Measurements from ENCODE around the gene SDHB.

Gene SDHB

DNA sequence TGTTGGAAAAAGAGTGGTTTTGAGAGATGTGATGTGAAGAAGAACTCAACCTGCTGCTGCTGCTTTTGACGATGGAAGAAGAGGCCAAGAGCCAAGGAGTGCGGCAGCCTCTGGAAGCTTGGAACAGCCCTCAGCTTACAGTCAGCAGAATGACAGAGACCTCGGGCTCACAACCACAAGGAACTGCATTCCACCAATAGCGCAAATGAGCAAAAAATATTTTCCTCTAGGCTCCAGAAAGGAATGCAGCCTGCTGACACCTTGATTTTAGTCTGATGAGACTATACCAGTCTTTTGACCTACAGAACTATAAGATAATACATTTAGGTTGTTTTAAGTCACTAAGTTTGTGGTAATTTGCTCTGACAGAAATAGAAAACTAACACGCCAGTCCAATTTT, 10.2 kb downstream of the SDHB start:
- DNase-seq: no peak

DNA sequence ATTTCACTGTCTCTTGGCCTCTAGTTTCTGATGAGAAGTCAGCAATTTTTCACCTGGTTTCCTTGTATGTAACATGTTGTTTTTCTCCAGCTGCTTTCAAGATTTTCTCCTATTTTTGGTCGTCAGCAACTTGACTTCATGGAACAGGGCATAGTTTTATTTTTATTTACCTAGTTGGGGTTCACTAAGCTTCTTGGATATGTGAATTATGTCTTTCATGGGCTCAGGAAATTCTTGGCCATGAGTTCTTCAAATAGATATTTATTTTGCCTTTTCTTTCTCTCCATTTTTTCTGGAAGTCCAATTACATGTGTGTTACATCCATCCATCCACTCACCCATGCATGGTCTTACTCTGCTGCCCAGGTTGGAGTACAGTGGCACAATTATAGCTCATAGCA, 13.7 kb downstream of the SDHB start:
- no peak for DNase-seq

DNA sequence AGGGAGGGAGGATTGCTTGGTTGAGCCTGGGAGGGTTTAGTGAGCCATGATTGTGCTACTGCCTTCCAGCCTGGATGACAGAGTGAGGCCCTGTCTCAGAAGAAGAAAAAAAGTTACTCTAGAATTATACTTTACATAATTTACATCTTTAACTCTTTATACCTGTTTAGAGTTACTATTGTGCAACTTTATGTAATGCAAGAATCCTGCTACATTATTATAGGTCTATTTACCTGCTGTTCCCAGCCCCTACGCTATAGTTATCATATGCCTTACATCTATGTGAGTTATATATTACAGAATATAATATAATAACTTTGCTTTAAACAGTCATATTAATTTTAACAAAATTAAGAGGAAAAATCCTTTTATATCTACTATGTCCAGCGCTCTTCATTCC, 14.3 kb downstream of the SDHB start:
- DNase-seq: no peak

DNA sequence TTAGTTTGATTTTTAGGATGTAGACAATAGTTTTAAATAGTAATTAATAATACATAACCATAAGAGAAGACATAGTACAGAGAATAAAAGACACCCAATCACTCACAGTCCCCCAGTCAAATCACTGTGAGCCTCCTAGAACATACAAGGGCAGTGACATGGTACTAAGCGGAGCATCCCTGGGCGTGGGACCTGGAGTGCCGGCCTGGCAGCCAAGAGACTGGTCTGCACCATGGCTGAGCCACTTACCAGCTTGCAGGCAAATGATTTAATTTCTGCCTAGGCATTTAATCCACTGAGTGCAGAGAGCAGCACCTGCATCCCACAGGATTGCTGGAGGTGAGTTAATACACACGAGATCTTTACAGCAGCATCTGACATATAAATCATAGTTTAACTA, 20.4 kb downstream of the SDHB start:
- DNase-seq: no peak

DNA sequence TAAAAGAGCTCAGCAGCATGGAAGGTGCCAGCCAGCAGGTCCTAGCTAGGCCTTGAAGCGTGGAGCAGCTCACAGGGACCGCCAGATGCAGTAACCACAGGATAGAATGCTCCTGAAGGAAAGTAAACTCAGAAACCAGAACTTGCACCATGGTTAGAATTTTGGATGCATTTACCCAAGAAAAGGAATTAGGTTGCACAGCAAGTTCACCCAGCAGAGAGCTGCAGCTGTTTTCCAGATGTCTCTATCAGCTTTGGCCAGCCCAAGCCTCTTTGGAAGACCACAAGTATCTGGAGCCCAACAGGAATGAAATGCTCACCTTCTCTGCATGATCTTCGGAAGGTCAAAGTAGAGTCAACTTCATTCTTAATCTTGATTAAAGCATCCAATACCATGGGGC, 21.1 kb downstream of the SDHB start:
- DNase-seq: no peak

DNA sequence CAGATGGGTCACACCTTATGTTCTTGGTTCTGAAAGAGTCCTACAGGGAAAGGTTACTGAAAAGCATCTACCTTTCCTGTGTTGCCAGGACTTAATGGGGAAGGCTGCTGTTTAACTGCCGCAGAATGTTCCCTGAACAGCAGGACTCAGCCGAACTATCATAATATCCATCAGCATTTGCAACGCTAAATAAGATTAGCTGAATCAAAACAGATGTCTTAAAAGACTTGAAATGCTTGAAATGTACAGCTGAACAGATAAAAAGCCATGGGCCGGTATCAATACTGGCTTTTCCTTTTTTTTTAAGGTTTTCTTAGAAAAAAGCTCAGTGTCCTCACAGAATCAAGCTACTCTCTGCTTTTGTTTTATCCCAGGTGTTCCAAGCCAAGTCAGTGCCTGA, 22.4 kb downstream of the SDHB start:
- no peak for DNase-seq

DNA sequence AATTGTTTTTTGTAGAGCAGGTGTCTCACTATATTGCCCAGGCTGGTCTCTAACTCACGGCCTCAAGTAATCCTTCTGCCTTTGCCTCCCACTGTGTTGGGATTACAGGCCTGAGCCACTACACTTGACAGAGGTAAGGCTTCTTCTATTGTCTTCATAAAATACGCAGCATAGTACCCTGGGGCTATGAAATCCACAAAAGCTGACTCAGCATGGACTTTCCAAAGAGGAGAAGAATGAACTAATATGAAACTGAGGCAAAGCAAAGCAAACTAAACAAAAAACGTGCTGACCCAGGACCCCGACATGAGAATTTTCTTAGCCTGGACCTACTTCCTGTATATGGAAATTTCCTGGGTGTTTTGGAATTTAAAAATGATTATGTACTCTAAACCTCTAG, 23.6 kb downstream of the SDHB start:
- DNase-seq: no peak

DNA sequence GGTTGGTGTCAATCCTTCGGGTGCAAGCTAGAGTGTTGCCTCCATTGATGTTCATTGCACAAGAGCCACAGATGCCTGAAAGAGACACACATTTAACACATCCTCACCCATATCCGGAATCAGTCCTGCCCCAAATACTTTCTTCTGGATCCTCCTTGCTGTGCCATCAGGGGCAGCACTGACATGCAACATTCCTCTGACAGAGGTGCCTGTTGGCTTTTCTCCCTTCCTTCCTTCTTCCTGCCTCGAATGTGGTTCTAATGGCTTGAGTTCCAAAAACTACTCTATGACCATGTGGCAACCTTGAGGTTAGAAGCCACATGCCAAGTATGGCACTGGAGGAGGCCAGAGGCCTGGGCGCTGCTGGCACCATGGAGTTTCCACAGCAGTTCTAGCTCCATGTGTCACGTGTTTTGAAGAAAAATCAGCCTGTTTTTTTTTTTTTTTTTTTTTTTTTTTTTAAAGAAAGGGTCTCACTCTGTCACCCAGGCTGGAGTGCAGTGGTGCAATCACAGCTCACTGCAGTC, 25.1 kb downstream of the SDHB start:
- no peak for DNase-seq

DNA sequence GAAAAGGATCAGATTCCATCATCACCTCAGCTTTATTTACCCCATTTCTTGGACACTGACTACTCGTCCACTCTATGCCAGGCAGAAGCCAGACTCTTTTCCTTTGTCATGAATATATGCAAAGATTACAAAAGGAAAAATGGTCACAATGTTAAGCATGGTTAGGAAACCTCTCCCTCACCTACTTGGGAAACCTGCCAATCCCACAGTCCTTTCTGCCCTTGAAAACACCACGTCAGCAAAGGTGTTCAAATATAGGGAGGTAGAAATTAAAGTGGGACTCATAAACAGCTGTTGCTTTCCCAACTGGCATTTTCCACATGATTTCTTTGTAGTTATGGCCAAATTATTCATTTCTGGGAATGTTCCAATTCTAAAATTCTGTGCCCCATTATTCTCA, 25.9 kb downstream of the SDHB start:
- DNase-seq: no peak

DNA sequence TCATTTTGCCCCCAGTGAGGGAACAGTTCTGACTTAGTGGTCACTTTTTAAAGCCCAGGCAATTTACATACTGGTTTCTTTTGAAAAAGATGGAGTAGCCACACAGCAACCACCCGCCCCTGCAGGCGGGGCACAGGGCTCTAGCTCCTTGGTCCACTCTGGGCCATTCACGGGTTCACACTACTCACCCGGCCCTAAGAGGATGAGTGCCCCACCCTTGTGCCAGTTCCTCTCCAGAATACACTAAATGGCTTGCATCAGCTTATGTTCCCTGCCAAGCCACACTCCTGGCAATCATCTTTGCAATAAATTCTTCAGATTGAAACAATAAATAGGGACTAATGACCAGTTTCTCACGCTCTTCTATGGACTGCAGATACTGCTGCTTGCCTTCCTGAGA, 26.4 kb downstream of the SDHB start:
- no peak for DNase-seq

DNA sequence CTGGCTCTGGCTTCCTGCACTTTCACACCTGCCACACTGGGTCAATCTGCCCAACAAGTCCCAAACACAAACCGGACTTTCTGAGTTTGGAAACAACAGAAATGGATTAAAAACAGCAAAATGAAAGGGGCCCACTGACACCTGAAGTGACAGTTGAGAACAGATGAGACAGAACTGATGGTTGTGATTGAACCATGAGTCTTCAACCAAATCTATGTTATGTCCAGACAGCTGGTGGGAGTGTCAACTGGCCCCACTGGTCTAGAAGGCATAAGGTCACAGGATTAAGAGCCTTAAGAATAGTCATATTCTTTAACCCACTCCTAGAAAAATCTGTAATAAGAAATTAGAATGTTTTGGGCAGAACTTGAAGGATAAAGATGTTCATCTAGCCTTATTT, 29.1 kb downstream of the SDHB start:
- no peak for DNase-seq

DNA sequence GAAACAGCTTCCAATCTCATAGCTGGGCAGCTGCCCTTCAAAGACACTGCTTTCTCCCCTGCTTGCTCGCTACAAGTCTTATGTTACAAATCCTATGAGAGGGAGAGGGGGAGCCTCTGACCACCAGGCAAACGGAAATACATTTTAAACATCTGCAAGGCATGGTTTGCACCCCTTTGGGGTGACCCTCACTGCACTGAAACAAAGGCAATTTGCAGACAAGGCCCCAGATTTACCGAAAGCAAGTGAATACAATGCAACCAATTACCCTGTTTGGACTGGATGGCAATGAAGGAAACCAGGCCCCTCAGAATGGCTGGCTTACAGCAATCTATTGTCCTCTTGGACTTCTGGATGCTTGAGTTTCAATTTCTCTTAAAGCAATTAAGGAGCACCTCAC, 30.3 kb downstream of the SDHB start:
- no peak for DNase-seq

DNA sequence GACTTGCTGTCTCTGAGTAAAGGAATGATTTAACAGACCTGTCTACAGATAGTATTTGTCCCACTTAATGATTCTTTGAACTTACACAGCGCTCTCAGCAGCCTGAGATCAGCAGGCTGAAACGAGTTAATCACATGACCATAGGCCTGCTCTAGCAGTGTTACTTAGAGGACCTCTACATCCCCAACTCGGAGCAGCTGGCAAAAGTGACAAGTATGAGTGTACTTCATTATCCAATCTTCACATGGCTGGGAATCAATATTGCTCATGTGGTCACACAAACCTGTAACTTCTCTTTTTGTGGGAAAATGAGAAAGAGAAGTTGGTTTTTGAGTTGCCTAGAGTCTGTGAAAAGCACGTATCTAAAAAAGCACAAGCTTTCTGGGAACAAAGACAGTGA, 30.7 kb downstream of the SDHB start:
- DNase-seq: no peak

DNA sequence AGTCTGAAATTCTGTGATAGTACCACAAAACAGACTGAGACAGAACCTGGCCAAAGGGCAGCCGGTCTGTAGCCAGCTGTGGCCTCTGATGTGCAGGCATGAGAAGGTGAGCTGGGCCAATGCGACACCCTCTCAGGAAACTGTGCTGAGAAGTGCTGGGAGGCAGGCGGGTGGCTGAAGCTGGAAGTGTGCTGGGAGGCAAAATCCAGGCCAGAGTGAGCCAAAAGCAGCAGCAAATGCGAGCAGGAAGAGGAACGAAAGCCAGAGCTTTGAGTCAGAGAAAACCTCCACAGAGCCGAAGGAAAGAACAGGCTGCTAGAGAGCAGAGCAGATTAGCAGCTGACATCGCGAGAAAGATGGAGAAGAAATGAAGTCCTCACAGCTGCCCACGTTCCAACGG, 31.9 kb downstream of the SDHB start:
- no peak for DNase-seq

DNA sequence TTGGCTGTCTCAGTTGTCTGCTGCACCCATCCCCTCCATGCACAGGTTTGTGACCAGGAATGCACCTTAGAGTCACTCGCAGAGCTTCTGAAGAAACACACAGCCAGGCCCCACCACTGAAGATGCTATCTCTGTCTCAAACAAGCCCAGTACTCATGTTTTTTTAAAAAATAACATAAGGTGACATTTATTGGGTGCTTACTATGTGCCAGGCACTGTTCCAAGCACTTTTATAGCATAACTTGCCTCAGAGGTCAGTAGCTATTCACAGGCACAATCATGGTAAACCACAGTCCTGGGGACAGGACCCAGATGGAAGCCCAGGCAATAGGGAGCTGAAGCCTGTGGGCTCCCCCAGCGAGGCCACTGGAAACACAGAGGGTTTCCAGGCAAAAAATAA, 33.3 kb downstream of the SDHB start:
- DNase-seq: no peak

DNA sequence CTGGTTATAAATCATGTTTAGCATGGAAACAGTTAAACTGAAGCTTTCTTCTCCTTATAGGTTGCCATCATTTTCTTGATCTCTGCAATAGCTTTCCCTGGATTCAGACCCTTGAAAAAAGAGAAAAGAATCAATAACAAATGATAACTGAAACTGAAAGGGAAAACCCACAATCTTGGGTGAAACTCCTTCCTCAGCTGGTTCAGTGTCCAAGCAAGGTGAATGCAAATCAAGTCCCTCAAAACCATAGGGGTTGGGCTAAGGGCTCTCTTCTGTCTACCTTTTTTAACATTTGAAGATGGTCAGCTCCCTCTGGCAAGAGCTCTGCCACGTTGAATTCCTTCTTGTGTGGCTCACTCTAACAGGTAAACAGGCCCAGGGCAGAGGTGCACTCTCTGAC, 35.0 kb downstream of the SDHB start:
- no peak for DNase-seq

DNA sequence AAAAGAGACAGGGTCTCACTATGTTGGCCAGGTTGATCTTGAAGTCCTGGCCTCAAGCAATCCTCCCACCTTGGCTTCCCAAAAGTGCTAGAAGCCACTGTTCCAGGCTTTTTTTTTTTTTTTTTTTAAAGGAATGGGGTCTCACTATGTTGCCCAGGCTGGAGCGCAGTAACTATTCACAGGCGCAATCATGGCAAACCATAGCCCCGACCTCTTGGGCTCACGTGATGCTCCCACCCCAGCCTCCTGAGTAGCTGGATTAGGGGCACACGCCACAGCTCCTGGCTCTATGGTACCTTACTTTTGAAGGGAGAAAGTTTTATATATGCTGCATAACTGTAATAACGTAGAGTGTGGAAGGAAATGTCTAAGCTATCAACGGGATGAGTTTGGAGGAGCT, 36.4 kb downstream of the SDHB start:
- DNase-seq: no peak

DNA sequence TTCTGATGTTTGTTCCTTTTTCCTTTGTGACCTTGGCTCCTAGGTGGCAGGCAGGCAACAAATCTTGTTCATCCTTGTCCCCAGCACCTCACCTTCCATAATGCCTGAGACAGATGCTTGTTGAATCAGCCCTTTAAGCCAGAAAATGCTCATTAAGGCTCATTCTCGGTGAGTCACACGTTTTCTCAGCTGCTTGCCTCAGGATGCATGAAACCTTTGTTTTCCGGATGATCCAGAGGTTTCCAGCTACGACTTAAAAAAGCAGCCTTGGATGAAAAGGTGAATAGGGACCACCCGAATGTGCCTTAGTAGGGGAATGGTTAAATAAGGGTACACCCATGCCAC, 37.5 kb downstream of the SDHB start:
- DNase-seq: no peak

DNA sequence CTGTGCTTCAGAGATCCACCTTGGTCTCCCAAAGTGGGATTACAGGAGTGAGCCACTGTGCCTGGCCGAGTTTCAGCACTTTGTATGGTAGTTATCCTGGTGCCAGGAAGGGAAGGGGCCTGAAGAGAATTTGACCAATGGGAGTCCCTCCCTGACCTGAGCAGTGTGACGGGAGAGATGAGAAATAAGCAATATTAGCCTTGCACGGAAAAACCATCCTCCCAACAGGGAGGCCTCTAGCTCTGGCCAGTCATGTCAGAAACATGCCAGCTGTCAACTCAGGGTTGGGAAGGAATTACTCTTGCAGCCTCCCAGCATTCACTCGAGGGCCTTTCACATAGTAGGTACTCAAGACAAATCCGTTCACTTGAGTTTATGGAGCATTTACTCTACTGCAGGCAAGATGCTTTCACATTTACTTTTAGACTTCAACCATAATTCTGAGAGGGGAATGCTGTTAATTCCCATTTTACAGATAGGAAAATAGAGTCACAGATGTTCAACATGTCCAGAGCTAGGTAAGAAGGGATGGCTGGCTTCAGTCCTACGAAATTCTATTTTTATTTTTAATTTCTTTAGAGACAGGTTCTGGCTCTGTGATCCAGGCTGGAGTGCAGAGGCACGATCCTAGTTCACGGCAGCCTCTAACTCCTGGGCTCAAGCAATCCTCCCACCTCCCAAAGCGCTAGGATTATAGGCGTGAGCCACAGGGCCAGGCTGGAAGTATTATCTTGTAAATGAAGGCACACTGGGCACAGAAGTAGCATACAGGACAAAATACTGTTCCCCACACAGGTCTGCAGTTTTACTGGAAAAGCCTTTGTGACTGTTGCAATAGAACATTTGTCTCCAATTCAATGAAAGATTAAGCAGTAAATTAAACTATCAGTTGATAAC, 38.9 kb downstream of the SDHB start:
- no peak for DNase-seq

DNA sequence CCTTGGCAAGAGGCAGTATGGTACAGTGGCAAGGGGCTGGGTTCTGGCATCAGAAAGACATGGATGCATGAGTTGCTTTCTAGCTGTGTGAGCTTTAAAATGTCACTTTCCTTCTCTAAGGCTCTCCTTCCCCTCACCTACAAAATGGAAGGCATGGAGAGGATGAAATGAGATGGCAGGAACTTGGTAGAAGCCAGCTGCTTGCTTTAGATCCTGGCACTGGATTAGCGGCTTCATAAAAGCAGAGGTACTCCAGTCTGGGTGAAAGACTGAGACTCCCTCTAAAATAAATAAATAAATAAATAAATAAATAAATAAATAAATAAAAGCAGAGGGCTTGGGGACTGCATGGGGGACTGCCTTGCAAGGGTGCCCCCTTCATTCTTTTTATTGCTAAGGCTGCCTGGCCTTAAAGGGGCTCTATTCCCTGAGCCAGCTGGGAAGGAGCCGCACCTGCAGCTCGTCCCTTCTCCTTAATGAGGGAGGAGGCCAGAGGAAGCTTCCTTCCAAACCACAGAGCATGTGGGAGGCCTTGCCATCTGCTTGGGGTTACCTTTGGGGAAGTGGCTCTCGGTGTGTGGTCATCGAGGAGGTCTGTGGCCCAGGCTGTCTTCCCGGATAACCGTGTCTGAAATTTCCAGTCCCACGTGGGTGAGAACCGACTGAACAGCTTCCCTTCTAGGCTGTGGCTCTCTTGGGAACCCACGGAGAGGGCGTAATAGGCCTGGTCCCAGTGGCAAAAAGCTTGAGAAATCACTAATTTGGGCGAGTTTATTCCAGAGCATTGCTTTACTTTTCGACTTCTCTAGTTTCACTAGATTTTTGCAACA, 40.1 kb downstream of the SDHB start:
- DNase-seq: no peak

DNA sequence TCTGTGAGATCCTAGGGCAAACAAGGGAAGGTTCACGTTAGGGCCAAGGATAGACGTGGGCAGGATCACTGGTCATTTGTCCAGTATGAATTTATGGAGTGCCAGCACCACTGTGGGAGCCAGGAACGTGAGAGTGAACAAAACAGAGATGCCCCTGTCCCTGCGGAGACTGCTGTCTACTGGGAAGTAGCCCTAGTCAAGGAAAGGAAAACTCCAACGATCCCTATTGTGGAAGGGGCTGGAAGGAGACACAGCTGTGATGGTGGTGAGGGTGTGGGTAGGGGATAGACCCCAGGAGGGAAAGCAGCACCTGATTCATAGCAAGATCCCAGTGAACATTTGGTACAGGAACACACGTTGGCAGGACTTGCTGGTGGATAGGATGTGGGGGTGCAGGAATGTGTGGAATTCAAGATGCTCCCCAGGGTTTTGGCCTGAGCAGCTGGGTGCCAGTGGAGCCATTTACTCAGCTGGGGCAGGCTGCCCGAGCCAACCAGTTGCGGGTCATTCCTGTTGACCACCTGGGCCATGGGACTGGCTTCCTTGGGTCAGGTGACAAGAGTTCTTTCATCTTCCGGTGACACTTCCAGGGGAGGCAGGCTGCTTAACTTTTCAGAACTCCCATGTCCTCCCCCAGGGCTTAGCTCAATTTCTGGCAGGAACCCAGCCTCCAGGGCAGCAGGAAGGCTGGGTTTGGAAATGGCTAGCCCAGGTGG, 40.9 kb downstream of the SDHB start:
- DNase-seq: no peak

DNA sequence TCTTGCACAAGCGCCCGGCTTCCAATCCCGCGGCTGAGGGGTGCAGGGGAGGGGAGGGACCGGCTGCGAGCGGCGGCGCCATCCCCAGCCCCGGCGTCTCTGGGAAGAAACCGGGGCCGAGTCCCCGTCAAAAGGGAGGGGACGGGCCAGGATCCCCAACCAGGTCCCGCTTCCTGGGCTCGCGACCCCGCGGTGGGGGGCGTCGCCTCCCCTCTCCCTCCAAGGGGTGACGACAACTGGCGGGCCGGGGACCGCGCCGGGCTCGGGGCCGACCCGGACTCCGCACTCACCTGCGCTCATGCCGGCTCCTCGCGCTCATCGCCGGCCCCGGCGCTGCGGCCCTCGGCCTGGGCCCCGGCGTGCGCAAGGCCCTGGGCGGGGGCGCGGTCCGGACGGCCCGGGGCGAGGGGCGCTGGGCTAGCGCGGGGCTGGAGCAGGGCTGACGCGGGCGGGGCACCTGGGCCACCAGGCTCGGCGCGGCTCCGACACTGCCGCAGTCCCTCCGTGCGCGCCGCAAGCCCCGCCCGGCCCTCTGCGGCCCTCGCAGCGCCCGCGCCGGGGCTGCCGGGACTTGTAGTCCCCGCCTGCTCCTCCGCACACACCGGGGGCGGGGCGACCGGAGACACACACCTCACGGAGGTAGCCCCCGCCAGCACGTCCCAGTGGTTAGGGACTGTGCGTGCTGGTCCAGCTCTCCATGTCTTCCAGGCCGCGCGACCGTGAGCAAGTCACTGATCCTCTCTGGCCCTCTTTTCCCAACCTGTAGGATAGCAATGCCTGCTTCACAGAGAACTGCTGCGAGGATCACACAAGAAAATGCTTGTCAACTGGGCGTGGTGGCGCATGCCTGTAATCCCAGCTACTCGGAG, 42.2 kb downstream of the SDHB start, which contains the start of gene ATP13A2:
TSS of gene ATP13A2 (minus strand) at position 490 of the 869 bp plus-strand sequence. CDS start at position 300, 190 bp downstream.
- DNase-seq: peak; percentile 83
